HS-27A (cell line): ENCODE measurements around the gene RXFP3.
A peak's percentile ranks its signal among the peaks of the same experiment; 100 is the strongest.
"Not testable (repeated sequence)": the region's sequence is repeated elsewhere in the genome, so short reads cannot be mapped to it uniquely, and the experiment has no call there.

Experiments used
- DNase-seq: peaks from one replicate; pipeline ENCODE4 v3.0.0-alpha.2; 2012; ENCODE audit warnings: low read depth, missing footprints

The RXFP3 gene, protein sequence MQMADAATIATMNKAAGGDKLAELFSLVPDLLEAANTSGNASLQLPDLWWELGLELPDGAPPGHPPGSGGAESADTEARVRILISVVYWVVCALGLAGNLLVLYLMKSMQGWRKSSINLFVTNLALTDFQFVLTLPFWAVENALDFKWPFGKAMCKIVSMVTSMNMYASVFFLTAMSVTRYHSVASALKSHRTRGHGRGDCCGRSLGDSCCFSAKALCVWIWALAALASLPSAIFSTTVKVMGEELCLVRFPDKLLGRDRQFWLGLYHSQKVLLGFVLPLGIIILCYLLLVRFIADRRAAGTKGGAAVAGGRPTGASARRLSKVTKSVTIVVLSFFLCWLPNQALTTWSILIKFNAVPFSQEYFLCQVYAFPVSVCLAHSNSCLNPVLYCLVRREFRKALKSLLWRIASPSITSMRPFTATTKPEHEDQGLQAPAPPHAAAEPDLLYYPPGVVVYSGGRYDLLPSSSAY

DNA sequence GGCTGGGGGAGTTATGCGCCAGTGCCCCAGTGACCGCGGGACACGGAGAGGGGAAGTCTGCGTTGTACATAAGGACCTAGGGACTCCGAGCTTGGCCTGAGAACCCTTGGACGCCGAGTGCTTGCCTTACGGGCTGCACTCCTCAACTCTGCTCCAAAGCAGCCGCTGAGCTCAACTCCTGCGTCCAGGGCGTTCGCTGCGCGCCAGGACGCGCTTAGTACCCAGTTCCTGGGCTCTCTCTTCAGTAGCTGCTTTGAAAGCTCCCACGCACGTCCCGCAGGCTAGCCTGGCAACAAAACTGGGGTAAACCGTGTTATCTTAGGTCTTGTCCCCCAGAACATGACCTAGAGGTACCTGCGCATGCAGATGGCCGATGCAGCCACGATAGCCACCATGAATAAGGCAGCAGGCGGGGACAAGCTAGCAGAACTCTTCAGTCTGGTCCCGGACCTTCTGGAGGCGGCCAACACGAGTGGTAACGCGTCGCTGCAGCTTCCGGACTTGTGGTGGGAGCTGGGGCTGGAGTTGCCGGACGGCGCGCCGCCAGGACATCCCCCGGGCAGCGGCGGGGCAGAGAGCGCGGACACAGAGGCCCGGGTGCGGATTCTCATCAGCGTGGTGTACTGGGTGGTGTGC, at the start of gene RXFP3:
Gene RXFP3 (plus strand): TSS at position 6 of the 636 bp plus-strand sequence. CDS start 355 bp downstream, at position 361.
- no peak for DNase-seq

GRCh38 chr5:33887268-33887667, 48.9 kb upstream of the RXFP3 start:
- DNase-seq: no peak

- DNase-seq: no peak
Observed at GRCh38 chr5:33888587-33888986, 47.6 kb upstream of the RXFP3 start.

- DNase-seq: peak; percentile 30
Observed at GRCh38 chr5:33890131-33891032, 45.8 kb upstream of the RXFP3 start.

GRCh38 chr5:33891446-33891787, 44.8 kb upstream of the RXFP3 start:
- DNase-seq: no peak

DNA sequence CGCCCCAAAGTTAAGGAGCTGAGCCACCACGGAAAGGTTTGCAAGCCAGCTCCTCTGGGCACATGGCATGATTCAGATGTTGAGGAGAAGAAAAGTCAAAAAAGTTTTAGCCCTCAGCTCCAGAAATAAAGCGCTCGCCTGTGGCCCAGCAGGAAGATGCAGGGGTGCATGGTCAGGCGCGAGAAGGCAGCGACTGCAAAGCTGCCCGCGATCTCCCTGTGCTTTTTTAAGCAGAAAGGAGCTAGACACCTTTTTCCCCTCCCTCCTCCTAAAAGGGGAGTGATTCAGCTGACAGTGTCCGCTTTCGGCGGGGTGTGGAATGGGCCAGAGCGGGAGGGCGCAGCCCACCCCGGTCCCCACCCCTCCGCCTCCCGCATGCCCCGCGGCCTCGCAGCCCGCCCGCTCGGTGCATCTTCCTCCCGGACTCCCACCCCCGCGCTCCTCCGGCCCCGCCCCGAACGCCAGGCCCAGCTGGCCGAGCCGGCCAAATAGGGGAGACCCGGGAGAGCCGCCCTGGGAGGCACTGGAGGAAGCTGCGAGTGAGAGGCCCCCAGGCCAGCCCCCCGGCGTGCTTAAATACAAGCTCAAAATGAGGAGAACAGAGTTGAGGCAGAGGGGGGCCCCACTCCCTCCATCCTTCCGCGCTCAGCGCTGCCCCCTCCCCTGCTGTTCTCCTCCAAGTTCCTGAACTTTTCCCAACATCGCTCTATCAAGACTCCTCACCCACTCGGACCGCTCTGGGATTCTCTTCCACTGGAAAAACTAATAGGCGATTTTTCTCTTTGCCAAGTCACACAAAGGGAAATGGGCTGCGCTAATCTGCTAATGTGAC, 44.2 kb upstream of the RXFP3 start, which contains the start of gene ADAMTS12:
Gene ADAMTS12 (minus strand): TSS at position 203 of the 832 bp plus-strand sequence. CDS start 134 bp downstream, at position 69.
- peak; percentile 68 for DNase-seq

GRCh38 chr5:33892620-33893137, 43.5 kb upstream of the RXFP3 start:
- DNase-seq: peak; percentile 99

GRCh38 chr5:33894566-33894965, 41.6 kb upstream of the RXFP3 start:
- DNase-seq: peak; percentile 69

DNA sequence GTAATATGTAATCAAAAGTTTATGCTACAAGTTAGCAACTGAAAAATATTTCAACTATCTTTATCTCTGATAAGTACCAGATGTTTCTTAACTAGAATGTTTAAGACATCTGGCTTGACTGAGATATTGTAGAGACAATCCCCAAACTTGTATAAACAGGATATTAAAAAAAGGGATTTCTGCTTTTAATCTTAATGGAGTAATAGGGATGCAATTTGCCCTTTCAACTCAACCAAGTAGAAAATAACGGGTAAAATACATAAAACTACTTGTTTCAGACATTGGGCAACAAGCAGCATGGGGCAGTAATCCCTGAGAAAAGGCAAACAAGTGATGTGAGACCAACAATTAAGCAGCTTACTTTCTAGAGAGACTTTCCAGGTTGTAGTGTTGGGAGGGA, 35.0 kb upstream of the RXFP3 start:
- no peak for DNase-seq

GRCh38 chr5:33903118-33903517, 33.1 kb upstream of the RXFP3 start:
- DNase-seq: no peak

GRCh38 chr5:33905381-33905780, 30.8 kb upstream of the RXFP3 start:
- DNase-seq: no peak

GRCh38 chr5:33906248-33906647, 29.9 kb upstream of the RXFP3 start:
- not testable (repeated sequence) for DNase-seq

DNA sequence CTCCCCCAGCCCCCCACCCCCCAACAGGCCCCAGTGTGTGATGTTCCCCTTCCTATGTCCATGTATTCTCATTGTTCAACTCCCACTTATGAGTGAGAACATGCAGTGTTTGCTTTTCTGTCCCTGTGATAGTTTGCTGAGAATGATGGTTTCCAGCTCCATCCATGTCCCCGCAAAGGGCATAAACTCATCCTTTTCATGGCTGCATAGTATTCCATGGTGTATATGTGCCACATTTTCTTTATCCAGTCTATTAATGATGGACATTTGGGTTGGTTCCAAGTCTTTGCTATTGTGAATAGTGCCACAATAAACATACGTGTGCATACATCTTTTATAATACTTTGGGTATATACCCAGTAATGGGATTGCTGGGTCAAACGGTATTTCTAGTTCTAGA, 21.3 kb upstream of the RXFP3 start:
- DNase-seq: not testable (repeated sequence)

DNA sequence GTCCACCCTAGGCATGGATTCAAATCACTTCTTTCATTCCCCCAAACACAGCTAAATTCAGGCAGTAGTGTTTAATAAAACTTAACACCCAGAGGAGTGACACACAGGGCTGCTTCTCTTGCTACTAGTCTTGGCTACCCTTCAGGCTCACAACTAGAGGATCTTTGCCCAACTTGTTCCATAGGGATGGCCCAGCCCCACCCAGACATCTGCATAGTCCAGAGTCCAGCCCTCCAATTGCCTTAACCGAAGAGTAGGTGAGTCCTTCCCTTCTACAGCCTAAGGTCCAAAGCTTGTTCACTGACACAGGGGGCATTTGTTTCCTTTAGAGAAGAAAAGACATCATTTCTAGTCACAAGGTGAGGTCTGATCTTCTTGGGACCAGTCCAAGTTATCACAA, 15.2 kb upstream of the RXFP3 start:
- no peak for DNase-seq

DNA sequence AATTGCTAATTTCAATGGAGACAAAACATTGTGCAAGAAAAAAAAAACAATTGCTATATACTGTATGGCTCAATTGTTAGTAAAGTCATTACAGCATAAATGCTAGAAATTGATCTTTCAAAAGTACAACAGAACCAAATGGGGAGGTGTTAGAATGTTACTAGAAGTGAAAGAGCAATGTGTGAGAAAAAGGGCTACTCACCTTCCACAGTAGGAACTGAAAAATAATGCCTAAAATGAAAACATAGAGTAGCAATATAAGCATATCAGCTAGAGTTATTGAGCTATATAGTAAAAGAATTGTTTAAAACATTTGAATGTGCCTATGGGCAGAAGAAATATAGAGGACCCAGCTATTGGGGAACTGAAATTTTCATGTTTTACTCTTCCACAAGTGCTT, 10.9 kb upstream of the RXFP3 start:
- no peak for DNase-seq

- no peak for DNase-seq
Observed at GRCh38 chr5:33927685-33928084, 8.5 kb upstream of the RXFP3 start.

DNA sequence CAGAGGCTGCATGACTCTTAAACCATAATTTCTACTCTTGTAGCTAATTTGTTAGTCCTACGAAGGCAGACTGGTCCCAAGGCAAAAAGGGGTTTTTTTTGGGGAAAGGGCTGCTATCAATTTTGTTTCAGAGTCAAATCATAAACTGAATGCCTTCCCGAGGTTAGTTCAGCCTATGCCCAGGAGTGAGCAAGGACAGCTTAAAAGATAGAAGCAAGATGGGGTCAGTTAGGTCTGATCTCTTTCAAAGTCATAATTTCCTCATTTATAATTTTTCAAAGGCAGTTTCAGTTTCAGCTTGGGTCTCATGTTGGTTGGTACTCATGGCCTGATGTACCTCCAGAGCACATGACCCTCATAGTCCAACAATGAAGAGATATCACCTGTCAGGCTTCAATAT, 7.9 kb upstream of the RXFP3 start:
- DNase-seq: no peak

DNA sequence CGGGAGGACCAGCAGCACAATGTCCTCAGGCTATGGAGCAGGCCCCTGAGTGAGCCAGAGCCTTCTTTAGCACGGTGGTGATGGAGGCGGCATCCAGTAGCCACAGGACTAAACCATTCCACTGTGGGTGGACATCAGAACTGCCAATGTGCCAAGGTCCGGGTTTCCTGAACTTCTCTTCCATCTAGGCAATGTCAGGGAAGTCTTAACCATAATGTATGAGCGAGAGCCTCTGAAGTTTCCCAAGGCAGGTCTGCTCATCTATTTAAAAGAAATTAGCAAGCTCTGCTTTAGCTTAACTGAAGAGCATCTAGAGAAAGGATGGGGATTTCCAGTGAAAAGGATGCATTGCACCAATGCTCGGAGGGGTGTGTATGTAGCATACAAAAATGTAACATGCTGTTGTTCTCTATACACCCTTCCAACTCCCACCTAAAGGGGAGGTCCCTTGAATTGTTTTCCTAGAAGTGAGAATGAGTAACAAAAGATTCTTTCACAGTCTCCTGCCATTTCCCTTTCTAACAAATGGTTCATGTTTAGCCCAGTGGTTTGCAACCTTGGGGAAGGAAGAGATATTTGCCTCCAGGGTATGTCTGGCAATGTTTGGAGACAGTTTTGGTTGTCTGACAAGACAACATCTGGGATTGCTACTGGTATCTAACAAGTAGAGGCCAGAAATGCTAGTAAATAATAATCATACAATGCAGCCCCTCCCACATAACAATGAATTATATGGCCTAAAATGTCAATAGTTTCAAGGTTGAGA, 6.1 kb upstream of the RXFP3 start:
- no peak for DNase-seq

GRCh38 chr5:33931136-33931535, 5.0 kb upstream of the RXFP3 start:
- no peak for DNase-seq

GRCh38 chr5:33933723-33934169, 2.4 kb upstream of the RXFP3 start:
- DNase-seq: no peak
